Stomach smooth muscle (tissue), 2 donors: ENCODE data around the gene ATP6V0E1.

Source experiments
- H3K27ac ChIP-seq: one replicate; pipeline ENCODE4 v1.7.0; 2013; ENCODE audit warnings: mild to moderate bottlenecking, low read length, inconsistent platforms
- H3K27me3 ChIP-seq, 2 donors: one replicate each; pipeline ENCODE4 v1.7.0; 2013; ENCODE audit warnings: low read length in 2 of 2; ENCODE audit not compliant: insufficient read depth in 2 of 2, control insufficient read depth in 1 of 2
- H3K36me3 ChIP-seq, 2 donors: one replicate each; pipeline ENCODE4 v1.7.0; 2013; ENCODE audit warnings: low read length in 2 of 2; ENCODE audit not compliant: control insufficient read depth in 2 of 2, insufficient read depth in 2 of 2
- H3K4me1 ChIP-seq: one replicate; pipeline ENCODE4 v1.7.0; 2013; ENCODE audit warnings: low read length; ENCODE audit not compliant: control insufficient read depth, insufficient read depth
- H3K4me3 ChIP-seq, 2 donors: one replicate each; pipeline ENCODE4 v1.7.0; 2013; ENCODE audit warnings: low read length in 2 of 2
- H3K9ac ChIP-seq, 2 donors: one replicate each; pipeline ENCODE4 v1.7.0; 2013; ENCODE audit warnings: low read length in 2 of 2, mild to moderate bottlenecking in 1 of 2
- H3K9me3 ChIP-seq, 2 donors: one replicate each; pipeline ENCODE4 v1.7.0; 2013; ENCODE audit warnings: low read length in 2 of 2; ENCODE audit not compliant: control insufficient read depth in 2 of 2
- donor health status: healthy.
- donor health status: Pancreatic carcinoma.

ATP6V0E1 gene

DNA sequence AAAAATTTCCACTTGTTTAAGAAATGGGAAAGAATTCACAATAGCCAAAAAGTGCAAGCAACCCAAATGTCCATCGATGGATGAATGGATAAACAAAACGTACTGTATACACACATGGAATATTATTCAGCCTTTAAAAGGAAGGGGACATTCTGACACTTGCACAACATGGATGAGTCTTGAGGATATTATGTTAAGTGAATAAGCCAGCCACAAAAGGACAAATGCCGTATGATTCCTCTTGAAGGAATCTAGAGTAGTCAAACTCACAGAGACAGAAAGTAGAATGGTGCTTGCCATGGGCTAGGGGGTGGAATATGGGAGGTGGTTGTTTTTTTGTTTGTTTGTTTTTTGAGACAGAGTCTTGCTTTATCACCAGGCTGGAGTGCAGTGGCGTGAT, 3.8 kb upstream of the ATP6V0E1 start:
- no peaks in the 10 kb centered on the region for H3K9me3 ChIP-seq
- no peak overlapping the region for H3K9ac ChIP-seq
- H3K4me1 ChIP-seq = peaks cover 7% of the 10 kb centered on the region
- H3K36me3 ChIP-seq = no peaks in the 10 kb centered on the region
- H3K27me3 ChIP-seq = no peaks in the 10 kb centered on the region
- H3K4me3 ChIP-seq = no peak overlapping the region
- H3K27ac ChIP-seq = no peak overlapping the region

DNA sequence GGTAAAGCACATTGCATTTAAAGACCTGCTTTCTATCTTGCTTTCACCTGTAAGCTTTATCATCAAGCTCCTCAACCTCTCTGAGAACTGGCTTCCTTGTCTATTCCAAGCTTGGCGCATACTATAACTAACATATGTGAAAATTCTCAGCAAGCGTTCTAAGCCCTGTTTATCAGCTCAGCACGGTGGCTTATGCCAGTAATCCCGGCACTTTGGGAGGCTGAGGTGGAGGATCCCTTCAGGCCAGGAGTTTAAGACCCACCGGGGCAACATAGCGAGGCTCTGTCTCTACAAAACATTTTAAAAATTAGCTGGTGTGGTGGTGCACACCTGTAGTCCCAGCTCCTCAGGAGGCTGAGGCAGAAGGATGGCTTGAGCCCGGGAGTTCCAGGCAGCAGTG, 1.6 kb upstream of the ATP6V0E1 start:
- Histone ChIP-seq H3K27ac (no peak overlapping the region), H3K9me3 (no peaks in the 10 kb centered on the region), H3K9ac (no peak overlapping the region), H3K36me3 (peaks cover 0 to 4% of the 10 kb centered on the region in 2 donors), H3K27me3 (no peaks in the 10 kb centered on the region), H3K4me3 (no peak overlapping the region), H3K4me1 (peaks cover 10% of the 10 kb centered on the region)

DNA sequence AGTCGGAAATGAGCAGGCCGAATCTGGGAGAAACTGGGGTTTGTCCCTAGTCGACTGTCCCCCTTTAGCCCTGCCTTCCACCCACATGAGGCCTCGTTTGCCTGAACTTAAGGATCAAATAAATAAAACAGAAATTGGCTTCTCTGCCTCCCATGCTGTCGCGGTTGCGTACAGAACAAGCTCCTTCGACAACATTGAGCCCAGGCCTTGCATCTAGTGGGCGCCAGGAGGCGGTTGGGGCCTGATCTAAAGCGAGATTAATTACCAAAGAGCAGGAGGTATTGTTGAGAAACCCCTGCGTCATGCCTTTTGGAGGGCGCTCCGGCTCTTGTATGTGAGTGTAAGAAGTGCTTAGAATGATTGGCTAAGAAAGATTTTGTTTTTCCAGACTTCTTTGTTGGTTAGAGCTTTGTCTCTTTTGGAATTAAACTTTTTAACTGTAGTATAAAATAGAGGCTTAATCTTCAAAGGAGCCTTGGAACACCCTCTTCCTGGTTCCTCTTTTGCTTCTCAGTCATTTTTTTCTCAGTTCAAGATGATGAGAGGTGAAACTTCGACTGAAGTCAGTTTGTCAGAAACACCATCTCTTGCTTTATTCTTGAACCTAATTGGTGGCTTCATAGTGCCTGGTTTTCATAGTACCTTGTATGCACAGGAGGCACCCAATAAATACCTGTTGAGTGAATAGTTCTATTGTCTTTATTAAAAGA, 828 bp downstream of the ATP6V0E1 start:
- peaks cover 10% of the 10 kb centered on the region for H3K4me1 ChIP-seq
- no peaks in the 10 kb centered on the region for H3K9me3 ChIP-seq
- H3K27me3 ChIP-seq = no peaks in the 10 kb centered on the region

DNA sequence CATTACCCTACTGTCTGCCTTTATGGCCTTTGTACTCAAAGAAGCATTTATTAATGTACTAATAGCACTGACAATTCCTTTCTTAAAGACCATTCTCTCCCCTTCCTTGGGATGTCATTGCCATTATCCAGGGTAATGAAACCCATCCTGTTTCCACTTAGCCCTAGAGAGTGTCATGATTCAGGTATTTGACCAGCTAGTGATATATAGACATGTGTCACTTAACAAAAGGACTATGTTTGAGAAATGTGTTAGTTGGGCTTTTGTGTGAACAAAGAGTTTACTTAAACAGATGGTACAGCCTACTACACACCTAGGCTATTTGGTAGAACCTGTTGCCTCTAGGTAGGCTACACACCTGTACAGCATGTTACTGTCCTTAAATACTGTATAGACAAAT, 2.0 kb downstream of the ATP6V0E1 start:
- H3K27me3 ChIP-seq = no peaks in the 10 kb centered on the region
- H3K9ac ChIP-seq = peak overlapping the region in 1 of 2 donors; percentile 27
- H3K27ac ChIP-seq = no peak overlapping the region
- H3K4me3 ChIP-seq = peak overlapping the region in 1 of 2 donors; percentile 50
- H3K36me3 ChIP-seq = peaks cover 0 to 4% of the 10 kb centered on the region in 2 donors
- H3K4me1 ChIP-seq = peaks cover 10% of the 10 kb centered on the region
- no peaks in the 10 kb centered on the region for H3K9me3 ChIP-seq

More for the DNA sequence above, 828 bp downstream of the ATP6V0E1 start:
- H3K36me3 ChIP-seq = peaks cover 0 to 4% of the 10 kb centered on the region in 2 donors
- peak overlapping the region; percentile 93 for H3K27ac ChIP-seq
- peak overlapping the region; percentile 96 to 97 for H3K4me3 ChIP-seq
- H3K9ac ChIP-seq = peak overlapping the region; percentile 94 to 99

DNA sequence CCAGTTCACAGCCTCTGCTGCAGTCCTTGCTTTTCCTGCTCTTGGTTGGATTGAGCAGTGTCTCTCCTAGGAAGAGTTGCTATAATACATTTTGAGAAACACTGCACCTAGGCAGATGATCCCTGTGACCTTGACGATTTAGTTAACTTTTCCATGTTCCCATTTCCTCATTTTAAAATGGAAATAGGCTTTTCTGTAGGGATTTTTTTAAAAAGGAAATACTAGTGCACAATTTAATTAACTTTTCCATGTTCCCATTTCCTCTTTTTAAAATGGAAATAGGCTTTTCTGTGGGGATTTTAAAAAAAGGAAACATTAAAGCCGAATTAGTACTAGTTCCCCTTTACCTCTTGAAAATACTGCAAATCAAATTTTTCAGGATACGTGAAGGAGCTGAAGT, 4.7 kb downstream of the ATP6V0E1 start:
- Histone ChIP-seq H3K9me3 (no peaks in the 10 kb centered on the region), H3K36me3 (peaks cover 0 to 12% of the 10 kb centered on the region in 2 donors), H3K27ac (no peak overlapping the region), H3K27me3 (no peaks in the 10 kb centered on the region), H3K4me1 (peaks cover 10% of the 10 kb centered on the region), H3K9ac (no peak overlapping the region), H3K4me3 (no peak overlapping the region)

DNA sequence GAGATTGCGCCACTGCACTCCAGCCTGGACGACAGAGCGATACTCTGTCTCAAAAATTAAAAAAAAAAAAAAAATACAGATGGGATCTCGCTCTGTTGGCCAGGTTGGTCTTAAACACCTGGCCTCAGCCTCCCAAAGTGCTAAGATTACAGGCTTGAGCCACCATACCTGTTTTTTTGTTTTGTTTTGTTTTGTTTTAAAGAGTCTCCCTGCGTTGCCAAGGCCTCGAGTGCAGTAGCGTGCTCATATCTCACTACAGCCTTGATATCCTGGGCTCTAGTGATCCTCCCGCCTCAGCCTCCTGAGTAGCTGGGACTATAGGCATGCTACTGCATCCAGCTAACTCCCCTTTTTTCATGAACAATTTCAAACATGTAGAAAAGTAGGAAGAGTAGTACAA, 7.2 kb downstream of the ATP6V0E1 start:
- Histone ChIP-seq H3K27me3 (no peaks in the 10 kb centered on the region), H3K9ac (no peak overlapping the region), H3K27ac (no peak overlapping the region), H3K9me3 (no peaks in the 10 kb centered on the region), H3K36me3 (peaks cover 4 to 18% of the 10 kb centered on the region in 2 donors), H3K4me1 (peaks cover under 1% of the 10 kb centered on the region), H3K4me3 (no peak overlapping the region)

DNA sequence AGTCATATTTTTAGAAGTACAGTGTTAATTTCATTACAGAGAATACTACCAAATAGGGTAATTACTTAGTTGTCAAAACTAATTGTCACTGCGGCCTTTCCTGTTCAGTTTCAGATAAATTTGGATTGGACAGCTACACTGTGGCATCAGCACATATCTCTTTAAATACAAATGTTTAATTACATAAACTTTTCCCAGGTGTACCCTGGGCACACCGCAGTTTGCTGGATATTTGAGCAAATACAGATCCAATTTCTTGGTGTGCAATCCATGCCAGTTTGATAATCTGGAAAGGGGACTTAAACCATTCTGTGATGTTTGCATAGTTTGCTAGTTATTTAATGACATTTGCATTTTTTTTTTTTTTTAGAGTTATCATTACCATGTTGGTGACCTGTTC, 10.8 kb downstream of the ATP6V0E1 start:
- Histone ChIP-seq H3K27ac (no peak overlapping the region), H3K4me1 (peaks cover 3% of the 10 kb centered on the region), H3K9ac (no peak overlapping the region), H3K4me3 (no peak overlapping the region), H3K27me3 (no peaks in the 10 kb centered on the region), H3K9me3 (no peaks in the 10 kb centered on the region), H3K36me3 (peaks cover 5 to 14% of the 10 kb centered on the region in 2 donors)

DNA sequence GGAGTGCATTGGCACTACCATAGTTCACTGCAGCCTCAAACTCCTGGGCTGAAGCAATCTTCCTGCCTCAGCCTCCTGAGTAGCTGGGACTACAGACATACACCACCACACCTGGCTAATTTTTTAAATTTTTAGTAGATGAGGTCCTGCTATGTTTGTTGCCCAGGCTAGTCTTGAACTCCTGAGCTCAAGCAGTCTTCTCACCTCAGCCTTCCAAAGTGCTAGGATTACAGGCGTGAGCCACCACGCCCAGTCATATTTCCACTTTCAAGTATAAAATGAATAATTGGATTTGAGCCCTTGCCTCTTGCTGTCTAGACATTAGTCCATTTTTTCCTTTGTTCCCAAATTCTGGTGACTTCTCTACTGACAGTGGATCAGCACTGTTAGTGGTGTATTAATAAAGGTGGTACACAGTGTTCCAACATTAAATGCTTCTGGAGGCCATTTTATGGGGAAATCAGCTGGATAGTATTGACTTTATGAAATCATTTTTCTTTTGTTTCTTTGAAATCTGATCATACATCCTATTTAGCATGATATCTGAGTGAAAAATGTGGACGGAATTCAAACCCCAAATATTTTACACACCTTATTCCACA, 15.9 kb downstream of the ATP6V0E1 start:
- Histone ChIP-seq H3K4me3 (no peak overlapping the region), H3K9ac (no peak overlapping the region), H3K27me3 (no peaks in the 10 kb centered on the region), H3K36me3 (peaks cover 5 to 6% of the 10 kb centered on the region in 2 donors), H3K9me3 (no peaks in the 10 kb centered on the region), H3K4me1 (peaks cover 8% of the 10 kb centered on the region), H3K27ac (no peak overlapping the region)

DNA sequence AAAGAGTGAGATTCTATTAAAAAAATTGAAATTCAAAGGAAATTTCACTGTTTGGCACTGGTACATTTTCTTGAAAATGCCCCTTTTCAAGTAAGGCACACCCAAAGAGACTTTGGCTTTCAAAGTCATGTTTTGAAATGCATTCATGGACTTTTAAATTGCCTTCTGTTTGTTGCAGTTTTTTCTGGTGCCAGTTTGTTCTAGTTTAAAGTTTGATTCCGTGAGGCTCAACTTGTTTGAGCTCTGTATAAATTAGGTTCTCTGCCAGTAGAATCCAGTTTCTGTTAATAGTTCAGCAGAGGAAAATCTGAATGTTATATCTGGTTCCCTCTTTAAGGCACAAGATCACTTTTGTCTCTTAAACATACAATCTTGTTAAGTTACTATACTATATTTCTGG, 16.4 kb downstream of the ATP6V0E1 start:
- H3K9ac ChIP-seq = no peak overlapping the region
- no peaks in the 10 kb centered on the region for H3K9me3 ChIP-seq
- H3K36me3 ChIP-seq = peaks cover 4 to 5% of the 10 kb centered on the region in 2 donors
- no peaks in the 10 kb centered on the region for H3K27me3 ChIP-seq
- H3K27ac ChIP-seq = no peak overlapping the region
- no peak overlapping the region for H3K4me3 ChIP-seq
- H3K4me1 ChIP-seq = peaks cover 8% of the 10 kb centered on the region

DNA sequence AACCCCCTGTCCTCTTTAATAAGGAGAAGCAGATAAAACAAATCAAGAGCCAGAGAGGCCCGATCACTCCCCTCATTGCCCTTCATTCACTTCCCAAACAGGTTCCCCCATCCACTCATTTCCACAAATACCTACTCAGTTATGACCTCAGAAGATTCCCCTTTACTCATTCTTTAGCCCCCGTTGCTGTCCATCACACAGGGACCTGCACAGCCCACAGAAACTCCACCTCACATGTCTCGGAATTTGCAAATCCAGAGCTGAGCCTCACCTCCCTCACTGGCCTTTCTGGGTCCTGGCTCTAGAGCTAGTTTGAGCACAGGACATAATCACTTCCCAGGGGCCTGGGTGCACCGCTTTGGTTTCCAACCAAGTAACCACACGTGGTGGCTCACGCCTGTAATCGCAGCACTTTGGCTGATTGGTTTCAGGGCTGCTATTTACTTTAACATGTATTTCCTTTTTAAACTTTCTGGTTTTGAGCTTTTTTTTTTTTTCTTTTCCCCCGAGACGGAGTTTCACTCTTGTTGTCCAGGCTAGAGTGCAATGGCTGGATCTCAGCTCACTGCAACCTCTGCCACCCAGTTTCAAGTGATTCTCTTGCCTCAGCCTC, 17.8 kb downstream of the ATP6V0E1 start:
- Histone ChIP-seq H3K36me3 (no peaks in the 10 kb centered on the region), H3K9me3 (no peaks in the 10 kb centered on the region), H3K4me1 (peaks cover 8% of the 10 kb centered on the region), H3K9ac (no peak overlapping the region), H3K27me3 (no peaks in the 10 kb centered on the region), H3K4me3 (no peak overlapping the region), H3K27ac (no peak overlapping the region)

DNA sequence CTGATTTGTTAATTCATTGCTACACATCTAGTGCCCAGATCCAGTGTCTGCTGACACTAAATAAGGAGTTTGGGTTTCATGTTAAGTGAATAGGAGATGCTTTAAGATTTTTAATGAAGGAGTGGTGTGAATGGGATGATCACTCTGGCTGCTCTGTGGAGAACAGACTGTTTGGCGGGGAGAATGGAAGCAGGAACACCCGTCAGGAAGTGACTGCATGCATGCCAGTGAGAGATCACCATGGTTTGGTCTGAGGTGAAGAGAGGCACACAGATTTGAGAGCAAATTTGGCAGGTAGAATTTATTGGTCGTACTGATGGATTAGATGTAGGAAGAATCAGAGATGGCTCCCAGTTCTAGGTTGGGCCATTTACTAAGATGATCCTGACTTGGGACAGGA, 19.8 kb downstream of the ATP6V0E1 start:
- Histone ChIP-seq H3K36me3 (no peaks in the 10 kb centered on the region), H3K27ac (no peak overlapping the region), H3K4me3 (no peak overlapping the region), H3K9ac (no peak overlapping the region), H3K27me3 (no peaks in the 10 kb centered on the region), H3K4me1 (peaks cover 12% of the 10 kb centered on the region), H3K9me3 (no peaks in the 10 kb centered on the region)
